Stimulated activated CD8-positive, alpha-beta memory T cell treated with anti-CD3 and anti-CD28 coated beads, Interleukin-15, amount 100 ng/mL, for 24 hours (primary cell): Measurements from ENCODE around the gene HOXC4.
"Not testable (repeated sequence)": the region's sequence is repeated elsewhere in the genome, so short reads cannot be mapped to it uniquely, and the experiment has no call there.

ENCODE experiments used
- DNase-seq: peaks from one replicate; pipeline ENCODE4 v3.0.0-alpha.2; 2020; ENCODE audit warnings: low read depth

HOXC4 gene

GRCh38 chr12:54092943-54093342 lies 39.3 kb downstream of the HOXC4 start:
- not testable (repeated sequence) for DNase-seq

- not testable (repeated sequence) for DNase-seq
Observed at GRCh38 chr12:54095928-54096327, 42.3 kb downstream of the HOXC4 start.

GRCh38 chr12:54098644-54099043 lies 45.0 kb downstream of the HOXC4 start:
- DNase-seq, result not testable (repeated sequence)

- not testable (repeated sequence) for DNase-seq
Observed at GRCh38 chr12:54100588-54100987, 47.0 kb downstream of the HOXC4 start.

- DNase-seq, result not testable (repeated sequence)
Observed at GRCh38 chr12:54102223-54102622, 48.6 kb downstream of the HOXC4 start.

GRCh38 chr12:54103827-54104226 lies 50.2 kb downstream of the HOXC4 start:
- DNase-seq, result not testable (repeated sequence)
